T-helper 2 cell treated with Interferon-gamma antibody and Interleukin-4, amounts not matched to agents 5 μg/mL and 100 μg/mL, for 36 hours (primary cell): ENCODE data around the gene PTCH2.

Experiments
- DNase-seq: peaks from one replicate; pipeline ENCODE4 v3.0.0; 2021; ENCODE audit warnings: low spot score
- H3K27ac Mint-ChIP-seq: one replicate; pipeline ENCODE4 v1.8.0; 2021; ENCODE audit warnings: mild to moderate bottlenecking, mixed read lengths
- H3K27me3 Mint-ChIP-seq: one replicate; pipeline ENCODE4 v1.8.0; 2021; ENCODE audit warnings: low read depth, mixed read lengths
- H3K36me3 Mint-ChIP-seq: one replicate; pipeline ENCODE4 v1.8.0; 2021; ENCODE audit warnings: low read depth, mixed read lengths
- H3K4me1 Mint-ChIP-seq: one replicate; pipeline ENCODE4 v1.8.0; 2021; ENCODE audit warnings: low read depth, mixed read lengths
- H3K4me3 Mint-ChIP-seq: one replicate; pipeline ENCODE4 v1.8.0; 2022; ENCODE audit warnings: mild to moderate bottlenecking, moderate library complexity, mixed read lengths
- H3K9me3 Mint-ChIP-seq: one replicate; pipeline ENCODE4 v1.8.0; 2021; ENCODE audit warnings: mixed read lengths

PTCH2 gene

GRCh38 chr1:44777969-44778635 lies 65.0 kb downstream of the PTCH2 start:
- H3K4me1 Mint-ChIP-seq: peaks cover 31% of the 10 kb centered on the region
- peak overlapping the region; percentile 94 for H3K4me3 Mint-ChIP-seq
- H3K27me3 Mint-ChIP-seq: no peaks in the 10 kb centered on the region
- no peak for DNase-seq
- H3K9me3 Mint-ChIP-seq: no peaks in the 10 kb centered on the region
- H3K27ac Mint-ChIP-seq: peak overlapping the region; percentile 62
- peaks cover 67% of the 10 kb centered on the region for H3K36me3 Mint-ChIP-seq

- H3K4me1 Mint-ChIP-seq: peaks cover 31% of the 10 kb centered on the region
- H3K4me3 Mint-ChIP-seq: peak overlapping the region; percentile 94
- no peak for DNase-seq
- H3K36me3 Mint-ChIP-seq: peaks cover 64% of the 10 kb centered on the region
- H3K27me3 Mint-ChIP-seq: no peaks in the 10 kb centered on the region
- peak overlapping the region; percentile 62 for H3K27ac Mint-ChIP-seq
- no peaks in the 10 kb centered on the region for H3K9me3 Mint-ChIP-seq
Measured at GRCh38 chr1:44777547-44777946, 65.5 kb downstream of the PTCH2 start.

GRCh38 chr1:44776730-44777068 lies 66.4 kb downstream of the PTCH2 start:
- H3K27me3 Mint-ChIP-seq: no peaks in the 10 kb centered on the region

GRCh38 chr1:44775930-44776729 lies 66.9 kb downstream of the PTCH2 start:
- H3K4me1 Mint-ChIP-seq: peaks cover 30% of the 10 kb centered on the region
- H3K27ac Mint-ChIP-seq: peak overlapping the region; percentile 94
- peak; percentile 27 for DNase-seq
- no peaks in the 10 kb centered on the region for H3K27me3 Mint-ChIP-seq
- H3K36me3 Mint-ChIP-seq: peaks cover 55% of the 10 kb centered on the region
- peak overlapping the region; percentile 94 for H3K4me3 Mint-ChIP-seq
- no peaks in the 10 kb centered on the region for H3K9me3 Mint-ChIP-seq

More at GRCh38 chr1:44776730-44777068, 66.4 kb downstream of the PTCH2 start:
- peaks cover 31% of the 10 kb centered on the region for H3K4me1 Mint-ChIP-seq
- H3K27ac Mint-ChIP-seq: peak overlapping the region; percentile 94
- DNase-seq: no peak
- peak overlapping the region; percentile 94 for H3K4me3 Mint-ChIP-seq
- no peaks in the 10 kb centered on the region for H3K9me3 Mint-ChIP-seq
- peaks cover 60% of the 10 kb centered on the region for H3K36me3 Mint-ChIP-seq

- H3K4me3 Mint-ChIP-seq: peak within 1 kb of the TSS; percentile 94
- H3K27ac Mint-ChIP-seq: peak within 1 kb of the TSS; percentile 98
- no peaks in the 10 kb centered on the region for H3K27me3 Mint-ChIP-seq
- peak; percentile 90 for DNase-seq
- no peaks in the 10 kb centered on the region for H3K9me3 Mint-ChIP-seq
- peaks cover 46% of the 10 kb centered on the region for H3K36me3 Mint-ChIP-seq
- peaks cover 27% of the 10 kb centered on the region for H3K4me1 Mint-ChIP-seq
Measured at GRCh38 chr1:44775078-44775929, 67.7 kb downstream of the PTCH2 start, which contains the start of gene RPS8. TSS of gene RPS8 (plus strand) at chr1:44775540. CDS start at chr1:44775597, 57 bp downstream.
